Endothelial cell of umbilical vein (primary cell): Measurements from ENCODE around the gene GPR150.

Source experiments
- CTCF ChIP-seq, 2 donors: IDR thresholded peaks; 1 replicate in 1 of 2; 2 replicates in 1 of 2; pipeline ENCODE4 v1.5.1; 2011; ENCODE audit warnings: low read length in 2 of 2, mild to moderate bottlenecking in 2 of 2, moderate library complexity in 2 of 2, control low read depth in 1 of 2, inconsistent platforms in 1 of 2, low read depth in 1 of 2; ENCODE audit not compliant: insufficient read depth in 1 of 2; ENCODE audit errors: extremely low read depth in 1 of 2
- EZH2 ChIP-seq: IDR thresholded peaks from 2 replicates; pipeline ENCODE4 v1.6.1; 2012; ENCODE audit warnings: borderline replicate concordance, low read depth, mild to moderate bottlenecking, moderate library complexity, low read length, inconsistent platforms; ENCODE audit not compliant: severe bottlenecking
- POLR2A ChIP-seq: IDR thresholded peaks from 2 replicates; pipeline ENCODE4 v1.6.1; 2012; ENCODE audit warnings: low read depth, mild to moderate bottlenecking, control low read depth, low read length
- POLR2AphosphoS5 ChIP-seq: IDR thresholded peaks from 2 replicates; pipeline ENCODE4 v1.6.1; 2012; ENCODE audit warnings: low read depth, mild to moderate bottlenecking, control low read depth, low read length, moderate library complexity; ENCODE audit not compliant: insufficient read depth

DNA sequence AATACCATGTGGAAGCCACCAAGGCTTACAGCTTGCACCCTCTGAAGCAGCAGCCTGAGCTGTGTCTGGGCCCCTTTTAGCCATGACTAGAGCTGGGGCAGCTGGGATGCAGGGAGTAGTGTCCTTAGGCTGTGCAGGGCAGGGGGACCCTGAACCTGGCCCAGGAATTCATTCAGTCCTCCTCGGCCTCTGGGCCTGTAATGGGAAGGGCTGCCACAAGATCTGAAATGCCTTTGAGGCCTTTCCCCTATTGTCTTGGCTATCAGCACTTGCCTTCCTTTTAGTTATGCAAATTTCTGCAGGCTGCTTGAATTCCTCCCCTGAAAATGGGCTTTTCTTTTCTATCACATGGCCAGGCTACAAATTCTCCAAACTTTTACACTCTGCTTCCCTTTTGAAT is 9.0 kb downstream of the GPR150 start:
- TF ChIP-seq CTCF (IDR thresholded peaks at IDR 0.05; ENCODE audit: extremely low read depth in 1 of 2, insufficient read depth in 1 of 2, low read depth in 1 of 2, low read length in 2 of 2) (no peak), EZH2 (no peak), POLR2AphosphoS5 (no peak), POLR2A (no peak)
